GM12878 (cell line): ENCODE data around the gene FAF1. TPM values are rescaled to one million over a fixed set of nuclear protein-coding genes. Genes with fewer than 3 reads are reported as not detected.
"Not testable (repeated sequence)": the region's sequence is repeated elsewhere in the genome, so short reads cannot be mapped to it uniquely, and the experiment has no call there.

Experiments
- ATAC-seq: fragments of 200-7000 bp; cut with Tn5 transposase; 3 replicates; pipeline ENCODE4 v1.9.1; 2020; ENCODE audit warnings: mild to moderate bottlenecking, moderate library complexity
- BruUV-seq: library from RNA; stranded (reverse); fragments of 400-500 nt; replicated peaks from 2 replicates; lab custom pipeline; 2021; lab: Mats Ljungman, UMichigan
- CTCF ChIA-PET: fragments of 300-600 bp; sonication (Branson Sonifier 250); formaldehyde crosslinking; extraction: SDS; loops from one replicate; lab custom pipeline; 2021; ENCODE audit warnings: inconsistent platforms; lab: Yijun Ruan, JAX
- POLR2A ChIA-PET: fragments of 350-600 bp; formaldehyde crosslinking; extraction: SDS; loops from one replicate; lab custom pipeline; 2021; ENCODE audit warnings: inconsistent platforms; lab: Charles Lee
- RAD21 ChIA-PET: fragments of 300-600 bp; sonication (Branson Sonifier 250); formaldehyde crosslinking; loops from one replicate; lab custom pipeline; 2023; ENCODE audit warnings: antibody characterized with exemption; ENCODE audit not compliant: unreplicated experiment; lab: Charles Lee
- SMC1A ChIA-PET: fragments of 300-600 bp; sonication (Branson Sonifier 250); formaldehyde crosslinking; loops from one replicate; lab custom pipeline; 2023; ENCODE audit not compliant: unreplicated experiment, uncharacterized antibody; lab: Charles Lee
- DNase-seq: peaks from one replicate; pipeline ENCODE4 v3.0.0-alpha.2; 2011; ENCODE audit warnings: low read depth, low spot score
- FAIRE-seq: peaks from 3 replicates; lab custom pipeline; 2011; peaks lifted over from hg19 to GRCh38; lab: Jason Lieb, UNC
- H2AFZ ChIP-seq: 2 replicates; pipeline ENCODE4 v1.6.0; 2011; ENCODE audit warnings: low read depth, low read length, control low read depth; ENCODE audit not compliant: control insufficient read depth
- H3K27ac ChIP-seq: 2 replicates; pipeline ENCODE4 v1.5.1; 2011; ENCODE audit warnings: control low read depth; ENCODE audit not compliant: control insufficient read depth, insufficient read depth
- H3K27me3 ChIP-seq, 2 experiments: replicated peaks in 1 of 2; 2 replicates each; pipeline versions ENCODE4 v1.6.0 to v1.6.1; 2011; ENCODE audit warnings: low read length in 1 of 2; ENCODE audit not compliant: control insufficient read depth in 2 of 2, insufficient read depth in 2 of 2
- H3K36me3 ChIP-seq, 2 experiments: 2 replicates each; pipeline ENCODE4 v1.5.1; 2011; ENCODE audit warnings: low read length in 1 of 2; ENCODE audit not compliant: control insufficient read depth in 2 of 2, insufficient read depth in 2 of 2
- H3K4me1 ChIP-seq: 2 replicates; pipeline ENCODE4 v1.6.1; 2011; ENCODE audit warnings: mild to moderate bottlenecking, low read length, moderate library complexity, mixed read lengths; ENCODE audit not compliant: control insufficient read depth, insufficient read depth
- H3K4me2 ChIP-seq: 2 replicates; pipeline ENCODE4 v1.6.0; 2011; ENCODE audit warnings: control low read depth; ENCODE audit not compliant: control insufficient read depth, insufficient read depth
- H3K4me3 ChIP-seq: fragments of 200-600 bp; sonication (generic); 2 replicates; pipeline ENCODE4 v1.5.1; 2016
- H3K79me2 ChIP-seq: 2 replicates; pipeline ENCODE4 v1.6.0; 2011; ENCODE audit warnings: low read length; ENCODE audit not compliant: control insufficient read depth, insufficient read depth
- H3K9ac ChIP-seq: 2 replicates; pipeline ENCODE4 v1.8.0; 2011; ENCODE audit warnings: low read length, control low read depth, mixed read lengths; ENCODE audit not compliant: control insufficient read depth, insufficient read depth
- H3K9me3 ChIP-seq: replicated peaks from 3 replicates; pipeline ENCODE4 v1.5.1; 2011; ENCODE audit warnings: mild to moderate bottlenecking, low read length; ENCODE audit not compliant: control insufficient read depth, insufficient read depth
- H4K20me1 ChIP-seq: 2 replicates; pipeline ENCODE4 v1.6.0; 2011; ENCODE audit not compliant: control insufficient read depth, insufficient read depth
- CBX3 ChIP-seq: fragments of 200-600 bp; sonication (generic); IDR thresholded peaks from 2 replicates; pipeline ENCODE4 v1.6.1; 2016; ENCODE audit warnings: low read depth, borderline replicate concordance
- CBX5 ChIP-seq: sonication (generic); IDR thresholded peaks from 2 replicates; pipeline ENCODE4 v1.6.1; 2016; ENCODE audit warnings: low read depth, moderate library complexity, mild to moderate bottlenecking, inconsistent platforms
- CHD2 ChIP-seq: IDR thresholded peaks from 2 replicates; pipeline ENCODE4 v1.6.1; 2011; ENCODE audit warnings: low read depth, low read length, improper control_type of control experiment, borderline replicate concordance
- DPF2 ChIP-seq: fragments of 450-650 bp; IDR thresholded peaks from 2 replicates; pipeline ENCODE4 v1.6.1; 2017; ENCODE audit warnings: mild to moderate bottlenecking
- GABPA ChIP-seq: IDR thresholded peaks from 2 replicates; pipeline ENCODE4 v1.6.1; 2014; ENCODE audit warnings: antibody characterized with exemption, low read depth, mild to moderate bottlenecking, inconsistent platforms
- JUNB ChIP-seq: IDR thresholded peaks from 2 replicates; pipeline ENCODE4 v1.6.1; 2016; ENCODE audit warnings: antibody characterized with exemption, mild to moderate bottlenecking
- ZNF207 ChIP-seq: fragments of 450-650 bp; IDR thresholded peaks from 2 replicates; pipeline ENCODE4 v1.6.1; 2014; ENCODE audit warnings: antibody characterized with exemption, mild to moderate bottlenecking, borderline replicate concordance
- WGBS: methylation state at CpG from one replicate; pipeline ENCODE4 v1.1.6; 2016; ENCODE audit warnings: low lambda C conversion rate; ENCODE audit not compliant: insufficient replicate concordance, insufficient coverage; ENCODE audit errors: missing lambda C conversion rate; 5-methylcytosine and 5-hydroxymethylcytosine counted together
- in situ Hi-C: fragments of 300-500 bp; cut with MboI; formaldehyde crosslinking; loops from 9 replicates; pipeline ENCODE4 v1.14.3; 2018; ENCODE audit warnings: mixed read lengths
- intact Hi-C: fragments of 100-400 bp; cut with micrococcal nuclease; formaldehyde crosslinking; loops from one replicate; pipeline ENCODE4 v1.14.2; 2022; ENCODE audit not compliant: unreplicated experiment
- polyA plus RNA-seq, 11 experiments: library from polyadenylated mRNA; depleted of rRNA in 4 of 11; unstranded in 6 of 11; stranded (reverse) in 5 of 11; fragments of >200 nt; fragmentation: Nextera tagmentation in 4 of 11; fragmentation: Illumina TruSeq in 1 of 11; extraction: Ambion mirVana in 4 of 11; extraction: Trizol in 1 of 11; gene quantifications; 1 replicate in 1 of 11; 2 replicates in 10 of 11; pipeline versions ENCODE4 v1.2.1 to v1.2.3, GENCODE V29; 2011 to 2016; ENCODE audit warnings: inconsistent platforms in 2 of 11, missing spikeins in 2 of 11, low read depth in 1 of 11
- total RNA-seq, 4 experiments: library from RNA; depleted of rRNA in 3 of 4; stranded (reverse); fragments of >200 nt in 3 of 4; fragmentation: Illumina TruSeq in 1 of 4; extraction: Trizol in 1 of 4; gene quantifications; 2 replicates each; pipeline versions ENCODE4 v1.2.1 to v1.2.3, GENCODE V29; 2013 to 2021
- TF ChIP-seq, protein P1 (sequence below): IDR thresholded peaks from 2 replicates; pipeline ENCODE4 v1.6.1; 2012; ENCODE audit warnings: low read length, inconsistent platforms
- TF ChIP-seq, protein P2 (sequence below): fragments of 450-650 bp; IDR thresholded peaks from 2 replicates; pipeline ENCODE4 v1.6.1; 2017; ENCODE audit warnings: mild to moderate bottlenecking

Gene FAF1
- total and polyA plus RNA-seq, 10 of the 15 experiments (the other 5 are each of a cell fraction or from before 2014, with no cell fraction given): 8.6 to 54.5 (median 23.7) TPM

DNA sequence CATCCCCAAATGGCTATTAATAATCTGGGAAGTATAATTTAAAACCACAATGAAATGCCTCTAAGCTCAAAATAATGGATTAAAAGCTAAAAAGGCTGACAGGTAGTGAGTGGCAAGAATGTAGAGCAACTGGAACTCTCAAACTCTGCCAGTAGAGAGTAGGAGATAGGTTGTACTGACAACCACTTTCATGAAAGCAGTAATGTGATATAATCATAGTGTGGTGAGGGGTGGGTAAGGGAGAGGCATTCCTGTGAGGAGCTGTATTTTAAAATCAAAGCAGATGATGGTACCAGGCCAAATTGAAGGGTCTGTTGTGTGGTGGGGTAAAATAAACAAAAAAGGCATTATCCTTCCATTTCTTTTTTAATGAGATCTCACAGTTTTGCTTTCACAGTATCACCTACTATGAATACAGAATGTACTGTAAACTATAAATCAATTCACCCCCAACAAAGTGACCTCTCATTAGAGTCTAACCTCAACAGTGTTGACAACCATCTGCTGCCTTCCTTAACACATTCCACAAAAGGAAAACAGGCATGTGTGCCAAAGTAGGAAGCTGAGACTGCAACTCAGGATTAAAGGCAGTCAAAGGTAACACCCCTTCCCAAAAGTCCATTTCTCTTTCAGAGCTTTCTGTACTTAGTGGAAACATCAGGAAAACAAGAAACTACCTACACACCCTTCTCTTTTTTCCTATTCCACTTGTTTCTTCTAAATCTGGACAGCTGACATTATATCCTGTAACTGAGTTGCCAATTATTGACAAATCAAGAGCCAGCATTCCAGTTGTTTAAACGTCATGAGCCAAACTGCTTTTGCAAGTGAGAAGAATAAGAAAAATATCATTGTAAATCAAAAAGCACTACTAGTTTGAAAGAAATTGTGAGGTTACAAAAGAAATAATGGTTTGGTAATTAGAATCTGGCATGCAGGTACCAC lies 130.8 kb downstream of the FAF1 start (continued):
- TF ChIP-seq, protein P1, sequence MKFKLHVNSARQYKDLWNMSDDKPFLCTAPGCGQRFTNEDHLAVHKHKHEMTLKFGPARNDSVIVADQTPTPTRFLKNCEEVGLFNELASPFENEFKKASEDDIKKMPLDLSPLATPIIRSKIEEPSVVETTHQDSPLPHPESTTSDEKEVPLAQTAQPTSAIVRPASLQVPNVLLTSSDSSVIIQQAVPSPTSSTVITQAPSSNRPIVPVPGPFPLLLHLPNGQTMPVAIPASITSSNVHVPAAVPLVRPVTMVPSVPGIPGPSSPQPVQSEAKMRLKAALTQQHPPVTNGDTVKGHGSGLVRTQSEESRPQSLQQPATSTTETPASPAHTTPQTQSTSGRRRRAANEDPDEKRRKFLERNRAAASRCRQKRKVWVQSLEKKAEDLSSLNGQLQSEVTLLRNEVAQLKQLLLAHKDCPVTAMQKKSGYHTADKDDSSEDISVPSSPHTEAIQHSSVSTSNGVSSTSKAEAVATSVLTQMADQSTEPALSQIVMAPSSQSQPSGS: no peak
- TF ChIP-seq, protein P2, sequence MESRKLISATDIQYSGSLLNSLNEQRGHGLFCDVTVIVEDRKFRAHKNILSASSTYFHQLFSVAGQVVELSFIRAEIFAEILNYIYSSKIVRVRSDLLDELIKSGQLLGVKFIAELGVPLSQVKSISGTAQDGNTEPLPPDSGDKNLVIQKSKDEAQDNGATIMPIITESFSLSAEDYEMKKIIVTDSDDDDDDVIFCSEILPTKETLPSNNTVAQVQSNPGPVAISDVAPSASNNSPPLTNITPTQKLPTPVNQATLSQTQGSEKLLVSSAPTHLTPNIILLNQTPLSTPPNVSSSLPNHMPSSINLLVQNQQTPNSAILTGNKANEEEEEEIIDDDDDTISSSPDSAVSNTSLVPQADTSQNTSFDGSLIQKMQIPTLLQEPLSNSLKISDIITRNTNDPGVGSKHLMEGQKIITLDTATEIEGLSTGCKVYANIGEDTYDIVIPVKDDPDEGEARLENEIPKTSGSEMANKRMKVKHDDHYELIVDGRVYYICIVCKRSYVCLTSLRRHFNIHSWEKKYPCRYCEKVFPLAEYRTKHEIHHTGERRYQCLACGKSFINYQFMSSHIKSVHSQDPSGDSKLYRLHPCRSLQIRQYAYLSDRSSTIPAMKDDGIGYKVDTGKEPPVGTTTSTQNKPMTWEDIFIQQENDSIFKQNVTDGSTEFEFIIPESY: no peak
- TF ChIP-seq CBX5 (no peak), CBX3 (no peak), JUNB (no peak), DPF2 (no peak)

DNA sequence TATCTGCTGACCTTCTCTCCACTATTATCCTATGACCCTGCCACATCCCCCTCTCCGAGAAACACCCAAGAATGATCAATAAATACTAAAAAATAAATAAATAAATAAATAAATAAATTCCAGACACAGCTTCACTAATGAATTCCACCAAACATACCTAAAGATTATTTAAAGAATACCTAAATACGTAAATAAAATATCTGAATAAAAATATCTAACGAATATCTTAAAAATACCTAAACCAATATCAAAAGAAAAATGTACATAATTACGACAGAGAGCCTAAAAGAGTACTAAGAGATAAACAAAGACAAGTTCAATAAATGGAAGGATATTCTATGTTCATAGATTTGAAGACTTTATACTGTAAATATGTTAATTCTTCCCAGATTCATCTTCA lies 132.5 kb downstream of the FAF1 start:
- FAIRE-seq: no peak
- no peaks in the 10 kb centered on the region for H3K4me1 ChIP-seq
- BruUV-seq: no TSS peak
- H3K9me3 ChIP-seq: no peaks in the 10 kb centered on the region; the same call in 2 of the 3 replicates
- H3K36me3 ChIP-seq: no peaks in the 10 kb centered on the region; a peak in 1 of 4 replicates
- WGBS: 96% methylated on average over 4 of the region's 4 CpGs
- ChIA-PET SMC1A (no interaction called here), POLR2A (no interaction called here), RAD21 (no interaction called here), CTCF (no interaction called here)
- TF ChIP-seq CBX5: no peak
- TF ChIP-seq CHD2: no peak
- no peak for TF ChIP-seq GABPA
- no peak for TF ChIP-seq ZNF207
- intact Hi-C loops: no loop called here
- H3K27ac ChIP-seq: no peak overlapping the region
- ATAC-seq: no peak
- no peak for DNase-seq
- H3K79me2 ChIP-seq: no peaks in the 10 kb centered on the region; the same call in 1 of the 2 replicates
- H3K9ac ChIP-seq: no peak overlapping the region
- no peak overlapping the region for H3K4me2 ChIP-seq
- H3K27me3 ChIP-seq: no peaks in the 10 kb centered on the region
- H2AFZ ChIP-seq: no peak overlapping the region
- no peak overlapping the region for H3K4me3 ChIP-seq
- in situ Hi-C loops: no loop called here
- no peaks in the 10 kb centered on the region for H4K20me1 ChIP-seq

DNA sequence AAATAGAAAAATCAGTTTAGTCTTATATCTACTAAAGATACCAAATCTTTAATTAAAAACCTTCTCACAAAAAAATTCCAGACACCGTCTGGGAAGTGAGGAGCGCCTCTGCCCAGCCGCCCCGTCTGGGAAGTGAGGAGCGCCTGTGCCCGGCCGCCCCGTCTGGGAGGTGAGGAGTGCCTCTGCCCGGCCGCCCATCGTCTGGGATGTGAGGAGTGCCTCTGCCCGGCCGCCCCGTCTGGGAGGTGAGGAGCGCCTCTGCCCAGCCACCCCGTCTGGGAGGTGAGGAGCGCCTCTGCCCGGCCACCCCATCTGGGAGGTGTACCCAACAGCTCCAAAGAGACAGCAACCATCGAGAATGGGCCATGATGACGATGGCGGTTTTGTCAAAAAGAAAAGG lies 133.3 kb downstream of the FAF1 start:
- ATAC-seq, H4K20me1 ChIP-seq, H3K4me1 ChIP-seq, H3K4me3 ChIP-seq, DNase-seq, in situ Hi-C loops, H3K27ac ChIP-seq, RAD21 ChIA-PET, FAIRE-seq, intact Hi-C loops, SMC1A ChIA-PET, H3K9me3 ChIP-seq, H3K4me2 ChIP-seq, BruUV-seq, H2AFZ ChIP-seq, H3K36me3 ChIP-seq, POLR2A ChIA-PET, H3K79me2 ChIP-seq, CTCF ChIA-PET, H3K27me3 ChIP-seq, H3K9ac ChIP-seq: not testable (repeated sequence)
- 96% methylated on average over 7 of the region's 21 CpGs for WGBS
